ENCODE data around the gene BCL6. TPM values are rescaled to one million over a fixed set of nuclear protein-coding genes. Genes with fewer than 3 reads are reported as not detected.

The BCL6 gene
- total and polyA plus RNA-seq, 12 donors, result 27.9 to 154 (median 47.6) TPM

- ATAC-seq, result no peak
- DNase-seq, result no peak
- no peaks in the 10 kb centered on the region for H3K36me3 ChIP-seq
- 66 to 73% methylated on average over 4 of the region's 4 CpGs for WGBS, 2 donors
- no peak overlapping the region for H3K4me3 ChIP-seq
- H3K27ac ChIP-seq, result no peak overlapping the region
- H3K27me3 ChIP-seq, result peaks cover 0 to 4% (median 0%) of the 10 kb centered on the region in 7 donors
- TF ChIP-seq CTCF (IDR thresholded peaks at IDR 0.05), result no peak
- H3K9me3 ChIP-seq, result peaks cover 0 to 21% (median 6%) of the 10 kb centered on the region in 11 donors
- intact Hi-C loops (cut with DNase I), result loop anchor here in 1 of 10 donors (10.0 kb wide), 1 partner anchor 465 kb away; no protein-coding TSS in a partner anchor
- H3K4me1 ChIP-seq, result peaks cover 0 to 8% (median under 1%) of the 10 kb centered on the region in 9 donors
Measured at GRCh38 chr3:187689984-187690383, 55.3 kb downstream of the BCL6 start.

GRCh38 chr3:187686621-187687273, 58.5 kb downstream of the BCL6 start:
- WGBS, 2 donors, result 91 to 93% methylated on average over 5 of the region's 5 CpGs
- TF ChIP-seq CTCF (IDR thresholded peaks at IDR 0.05), result no peak
- no peak for DNase-seq
- H3K27me3 ChIP-seq, result peaks cover 0 to 4% (median 0%) of the 10 kb centered on the region in 7 donors
- H3K27ac ChIP-seq, result no peak overlapping the region
- ATAC-seq, result no peak
- no peaks in the 10 kb centered on the region for H3K4me1 ChIP-seq
- no peak overlapping the region for H3K4me3 ChIP-seq
- peaks cover 0 to 24% (median 8%) of the 10 kb centered on the region in 11 donors for H3K9me3 ChIP-seq
- H3K36me3 ChIP-seq, result no peaks in the 10 kb centered on the region
- intact Hi-C loops (cut with DNase I), result loop anchor here in 1 of 10 donors (10.0 kb wide), 1 partner anchor 462 kb away; no protein-coding TSS in a partner anchor

- ATAC-seq, result no peak
- 93 to 95% methylated on average over 7 of the region's 7 CpGs for WGBS, 2 donors
Measured at GRCh38 chr3:187685948-187686347, 59.3 kb downstream of the BCL6 start.

GRCh38 chr3:187684880-187685279, 60.4 kb downstream of the BCL6 start:
- H3K4me1 ChIP-seq, result no peaks in the 10 kb centered on the region
- no peak for TF ChIP-seq CTCF (IDR thresholded peaks at IDR 0.05)
- no peak overlapping the region for H3K4me3 ChIP-seq
- WGBS, 2 donors, result 65 to 68% methylated on average over 2 of the region's 2 CpGs
- peaks cover 0 to 4% (median 0%) of the 10 kb centered on the region in 7 donors for H3K27me3 ChIP-seq
- DNase-seq, result no peak
- no peaks in the 10 kb centered on the region for H3K36me3 ChIP-seq
- peaks cover 0 to 24% (median 8%) of the 10 kb centered on the region in 11 donors for H3K9me3 ChIP-seq
- no peak overlapping the region for H3K27ac ChIP-seq
- intact Hi-C loops (cut with DNase I), result loop anchor here in 4 of 10 donors (5.0 to 10.0 kb wide), 3 partner anchors 368 to 463 kb away; no protein-coding TSS in a partner anchor
- ATAC-seq, result no peak

More at GRCh38 chr3:187685948-187686347, 59.3 kb downstream of the BCL6 start:
- H3K9me3 ChIP-seq, result peaks cover 0 to 24% (median 8%) of the 10 kb centered on the region in 11 donors
- DNase-seq, result no peak
- H3K4me1 ChIP-seq, result no peaks in the 10 kb centered on the region
- no peaks in the 10 kb centered on the region for H3K36me3 ChIP-seq
- H3K27ac ChIP-seq, result no peak overlapping the region
- TF ChIP-seq CTCF (IDR thresholded peaks at IDR 0.05), result no peak
- H3K4me3 ChIP-seq, result no peak overlapping the region
- peaks cover 0 to 4% (median 0%) of the 10 kb centered on the region in 7 donors for H3K27me3 ChIP-seq
- intact Hi-C loops (cut with DNase I), result loop anchor here in 1 of 10 donors (10.0 kb wide), 1 partner anchor 461 kb away; no protein-coding TSS in a partner anchor

Data from heart right ventricle (tissue), 16 donors.